K562 (cell line): ENCODE measurements around the gene MYBPC3. TPM values are rescaled to one million over a fixed set of nuclear protein-coding genes. Genes with fewer than 3 reads are reported as not detected.

Experiments
- ARID3A ChIP-seq: IDR thresholded peaks from 2 replicates; pipeline ENCODE4 v1.6.1; 2012; ENCODE audit warnings: low read depth, low read length, improper control_type of control experiment, borderline replicate concordance
- BRD4 ChIP-seq: fragments of 200-600 bp; sonication (generic); IDR thresholded peaks from 2 replicates; pipeline ENCODE4 v1.6.1; 2017; ENCODE audit warnings: inconsistent platforms
- CBX1 ChIP-seq: sonication (generic); IDR thresholded peaks from 2 replicates; pipeline ENCODE4 v1.6.1; 2016; ENCODE audit warnings: antibody characterized with exemption, low read depth, mild to moderate bottlenecking
- CBX3 ChIP-seq, 2 experiments: IDR thresholded peaks; 1 replicate in 1 of 2; 2 replicates in 1 of 2; pipeline ENCODE4 v1.6.1; 2012; ENCODE audit warnings: inconsistent platforms in 2 of 2, low read length in 2 of 2, borderline replicate concordance in 1 of 2, control low read depth in 1 of 2
- COPS2 ChIP-seq: fragments of 450-650 bp; conservative IDR thresholded peaks from 2 replicates; pipeline ENCODE4 v1.6.1; 2016; ENCODE audit warnings: mild to moderate bottlenecking, moderate library complexity
- HDGF ChIP-seq: fragments of 450-650 bp; IDR thresholded peaks from 2 replicates; pipeline ENCODE4 v1.6.1; 2016
- HES1 ChIP-seq: fragments of 450-650 bp; IDR thresholded peaks from 2 replicates; pipeline ENCODE4 v1.6.1; 2016; ENCODE audit warnings: low read depth, mild to moderate bottlenecking, moderate library complexity
- L3MBTL2 ChIP-seq: fragments of 450-650 bp; IDR thresholded peaks from 2 replicates; pipeline ENCODE4 v1.6.1; 2016; ENCODE audit warnings: mild to moderate bottlenecking, moderate library complexity
- MAZ ChIP-seq, 2 experiments: fragments of 450-650 bp in 1 of 2; sonication (generic) in 1 of 2; formaldehyde crosslinking; IDR thresholded peaks in 1 of 2; conservative IDR thresholded peaks in 1 of 2; 2 replicates each; pipeline versions ENCODE4 v1.4.0 to v1.5.0; 2020; ENCODE audit warnings: mild to moderate bottlenecking in 1 of 2, missing genetic modification reagents in 1 of 2
- NR2C1 ChIP-seq, 2 experiments: fragments of 450-650 bp; IDR thresholded peaks; 2 replicates each; pipeline ENCODE4 v1.6.1; 2017; ENCODE audit warnings: mild to moderate bottlenecking in 2 of 2, antibody characterized with exemption in 1 of 2, inconsistent platforms in 1 of 2, missing compliant biosample characterization in 1 of 2, missing genetic modification characterization in 1 of 2
- POLR2G ChIP-seq: fragments of 200-400 bp; formaldehyde crosslinking; IDR thresholded peaks from 2 replicates; pipeline ENCODE4 v1.6.1; 2017; ENCODE audit warnings: low read depth, mild to moderate bottlenecking, antibody characterized with exemption, low read length, moderate library complexity
- POLR2H ChIP-seq: IDR thresholded peaks from 2 replicates; pipeline ENCODE4 v1.6.1; 2016; ENCODE audit warnings: missing genetic modification characterization, low read depth, mild to moderate bottlenecking, control low read depth, missing compliant biosample characterization, moderate library complexity
- SIN3B ChIP-seq: fragments of 450-650 bp; IDR thresholded peaks from 2 replicates; pipeline ENCODE4 v1.6.1; 2017; ENCODE audit warnings: low read depth, mild to moderate bottlenecking, moderate library complexity
- SREBF2 ChIP-seq: sonication (generic); formaldehyde crosslinking; IDR thresholded peaks from 2 replicates; pipeline ENCODE4 v1.4.0; 2020; ENCODE audit warnings: mild to moderate bottlenecking, missing genetic modification reagents
- TAF15 ChIP-seq: fragments of 200-400 bp; formaldehyde crosslinking; IDR thresholded peaks from 2 replicates; pipeline ENCODE4 v1.6.1; 2017; ENCODE audit warnings: mild to moderate bottlenecking, low read depth, low read length, moderate library complexity
- ZBTB1 ChIP-seq: sonication (generic); formaldehyde crosslinking; IDR thresholded peaks from 2 replicates; pipeline ENCODE4 v1.8.1; 2023; ENCODE audit warnings: missing genetic modification reagents, low read depth, mild to moderate bottlenecking, borderline replicate concordance
- ZKSCAN1 ChIP-seq: fragments of 150-350 bp; IDR thresholded peaks from 2 replicates; pipeline ENCODE4 v1.6.1; 2016; ENCODE audit warnings: low read depth, low read length
- ZNF232 ChIP-seq: sonication (generic); formaldehyde crosslinking; IDR thresholded peaks from 2 replicates; pipeline ENCODE4 v1.8.0; 2022; ENCODE audit warnings: mild to moderate bottlenecking, missing genetic modification reagents
- ZNF3 ChIP-seq: fragments of 250-450 bp; sonication (Bioruptor Pico); IDR thresholded peaks from 2 replicates; pipeline ENCODE4 v1.5.0; 2021; ENCODE audit warnings: mild to moderate bottlenecking, moderate library complexity
- ZNF347 ChIP-seq: fragments of 450-650 bp; formaldehyde crosslinking; IDR thresholded peaks from 2 replicates; pipeline ENCODE4 v1.4.0; 2020; ENCODE audit warnings: low read depth, mild to moderate bottlenecking, moderate library complexity
- ZNF609 ChIP-seq: sonication (generic); formaldehyde crosslinking; IDR thresholded peaks from 2 replicates; pipeline ENCODE4 v1.8.1; 2023; ENCODE audit warnings: missing genetic modification reagents, mild to moderate bottlenecking, borderline replicate concordance
- polyA plus RNA-seq, 8 experiments: library from polyadenylated mRNA; depleted of rRNA in 4 of 8; stranded (reverse) in 5 of 8; unstranded in 3 of 8; fragments of >200 nt; fragmentation: Nextera tagmentation in 2 of 8; fragmentation: Illumina TruSeq in 1 of 8; extraction: Ambion mirVana in 2 of 8; extraction: Trizol in 1 of 8; gene quantifications; 2 replicates each; pipeline versions ENCODE4 v1.2.1 to v1.2.3, GENCODE V29; 2011 to 2014; ENCODE audit warnings: inconsistent platforms in 1 of 8, missing spikeins in 1 of 8
- total RNA-seq, 7 experiments: library from RNA; depleted of rRNA in 6 of 7; stranded (reverse); fragments of >200 nt in 6 of 7; fragmentation: Illumina TruSeq in 2 of 7; extraction: Trizol in 2 of 7; gene quantifications; 2 replicates each; pipeline versions ENCODE4 v1.2.1 to v1.2.3, GENCODE V29; 2011 to 2021; ENCODE audit warnings: low replicate concordance in 1 of 7

Gene MYBPC3
- total and polyA plus RNA-seq, 9 of the 15 experiments (the other 6 are each of a cell fraction or from before 2014, with no cell fraction given), result 0.01 TPM; not detected in 8

- TF ChIP-seq POLR2H, result no peak
- TF ChIP-seq ZBTB1, result peak; percentile 27; the same call in 1 of the 2 replicates
- TF ChIP-seq ZNF232 (CRISPR knock-in tag), result no peak
- TF ChIP-seq TAF15, result no peak
- TF ChIP-seq COPS2, result no peak
- TF ChIP-seq ZNF3 (CRISPR knock-in tag), result no peak
- no peak for TF ChIP-seq SREBF2 (CRISPR knock-in tag)
- TF ChIP-seq ZNF347 (CRISPR knock-in tag), result no peak
- no peak; a peak in 1 of 3 replicates for TF ChIP-seq CBX3 (IDR thresholded peaks at IDR 0.05; ENCODE audit: borderline replicate concordance in 1 of 2, low read length in 2 of 2)
- no peak for TF ChIP-seq SIN3B
- TF ChIP-seq ARID3A, result no peak
- no peak for TF ChIP-seq ZNF609
- no peak for TF ChIP-seq HES1
- 0 out of 2 replicates have a peak, but pooled peaks have one; percentile 52 for TF ChIP-seq ZKSCAN1
- TF ChIP-seq POLR2G, result peak; percentile 50; the same call in 1 of the 2 replicates
- TF ChIP-seq CBX1, result 0 out of 2 replicates have a peak, but pooled peaks have one; percentile 44
- TF ChIP-seq NR2C1 (IDR thresholded peaks at IDR 0.05), result no peak
- no peak for TF ChIP-seq NR2C1 (tag; IDR thresholded peaks at IDR 0.05)
- TF ChIP-seq HDGF, result peak; percentile 60; the same call in 1 of the 2 replicates
- TF ChIP-seq MAZ (CRISPR knock-in tag; conservative IDR thresholded peaks at IDR 0.05 in 1 of 2, IDR thresholded peaks at IDR 0.05 in 1 of 2), result peak; percentile 52 to 71; a peak in 3 of 4 replicates
- no peak for TF ChIP-seq BRD4
- TF ChIP-seq L3MBTL2, result 0 out of 2 replicates have a peak, but pooled peaks have one; percentile 14
Measured at GRCh38 chr11:47355283-47356128, 3.0 kb upstream of the MYBPC3 start (continued).
